ENCODE measurements around the gene FZD4. TPM values are rescaled to one million over a fixed set of nuclear protein-coding genes. Genes with fewer than 3 reads are reported as not detected.
"Not testable (repeated sequence)": the region's sequence is repeated elsewhere in the genome, so short reads cannot be mapped to it uniquely, and the experiment has no call there.

FZD4 gene
- total RNA-seq, 6 experiments from 2014 or later: 12.5 to 26.1 (median 17.1) TPM

DNA sequence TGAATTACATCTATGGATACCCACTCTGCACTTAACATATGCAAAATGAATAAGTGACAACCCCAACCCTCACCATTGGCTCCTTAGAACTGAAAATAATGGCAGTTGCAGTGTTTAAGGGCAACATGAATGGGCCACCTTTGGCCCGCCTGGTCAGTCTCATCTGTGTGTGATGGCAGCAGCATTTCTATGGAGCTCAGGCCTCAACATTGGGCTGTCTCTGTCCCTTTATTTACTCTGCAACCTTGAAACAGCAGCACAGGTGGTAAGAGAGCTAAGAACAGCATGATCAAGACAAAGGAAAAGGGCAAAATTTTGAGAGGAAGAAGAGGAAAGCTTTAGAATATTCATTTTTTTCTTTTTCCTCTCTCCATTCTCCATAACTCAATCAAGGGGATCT is 44.2 kb upstream of the FZD4 start:
- H3K4me1 ChIP-seq: no peaks in the 10 kb centered on the region
- H3K27ac ChIP-seq: no peak overlapping the region
- ATAC-seq (no peak), DNase-seq (no peak)
- intact Hi-C loops (cut with DNase I): no loop called here
- TF ChIP-seq POLR2A (IDR thresholded peaks at IDR 0.05): no peak
- TF ChIP-seq, protein P1, sequence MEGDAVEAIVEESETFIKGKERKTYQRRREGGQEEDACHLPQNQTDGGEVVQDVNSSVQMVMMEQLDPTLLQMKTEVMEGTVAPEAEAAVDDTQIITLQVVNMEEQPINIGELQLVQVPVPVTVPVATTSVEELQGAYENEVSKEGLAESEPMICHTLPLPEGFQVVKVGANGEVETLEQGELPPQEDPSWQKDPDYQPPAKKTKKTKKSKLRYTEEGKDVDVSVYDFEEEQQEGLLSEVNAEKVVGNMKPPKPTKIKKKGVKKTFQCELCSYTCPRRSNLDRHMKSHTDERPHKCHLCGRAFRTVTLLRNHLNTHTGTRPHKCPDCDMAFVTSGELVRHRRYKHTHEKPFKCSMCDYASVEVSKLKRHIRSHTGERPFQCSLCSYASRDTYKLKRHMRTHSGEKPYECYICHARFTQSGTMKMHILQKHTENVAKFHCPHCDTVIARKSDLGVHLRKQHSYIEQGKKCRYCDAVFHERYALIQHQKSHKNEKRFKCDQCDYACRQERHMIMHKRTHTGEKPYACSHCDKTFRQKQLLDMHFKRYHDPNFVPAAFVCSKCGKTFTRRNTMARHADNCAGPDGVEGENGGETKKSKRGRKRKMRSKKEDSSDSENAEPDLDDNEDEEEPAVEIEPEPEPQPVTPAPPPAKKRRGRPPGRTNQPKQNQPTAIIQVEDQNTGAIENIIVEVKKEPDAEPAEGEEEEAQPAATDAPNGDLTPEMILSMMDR (IDR thresholded peaks at IDR 0.05): no peak
- 100% methylated on average over 1 of the region's 1 CpG for WGBS (ENCODE audit: insufficient coverage, low coverage, low lambda C conversion rate, missing lambda C conversion rate)
- no peaks in the 10 kb centered on the region for H3K27me3 ChIP-seq
- no peaks in the 10 kb centered on the region for H3K36me3 ChIP-seq
- no peak overlapping the region for H3K4me3 ChIP-seq
- no peaks in the 10 kb centered on the region for H3K9me3 ChIP-seq

DNA sequence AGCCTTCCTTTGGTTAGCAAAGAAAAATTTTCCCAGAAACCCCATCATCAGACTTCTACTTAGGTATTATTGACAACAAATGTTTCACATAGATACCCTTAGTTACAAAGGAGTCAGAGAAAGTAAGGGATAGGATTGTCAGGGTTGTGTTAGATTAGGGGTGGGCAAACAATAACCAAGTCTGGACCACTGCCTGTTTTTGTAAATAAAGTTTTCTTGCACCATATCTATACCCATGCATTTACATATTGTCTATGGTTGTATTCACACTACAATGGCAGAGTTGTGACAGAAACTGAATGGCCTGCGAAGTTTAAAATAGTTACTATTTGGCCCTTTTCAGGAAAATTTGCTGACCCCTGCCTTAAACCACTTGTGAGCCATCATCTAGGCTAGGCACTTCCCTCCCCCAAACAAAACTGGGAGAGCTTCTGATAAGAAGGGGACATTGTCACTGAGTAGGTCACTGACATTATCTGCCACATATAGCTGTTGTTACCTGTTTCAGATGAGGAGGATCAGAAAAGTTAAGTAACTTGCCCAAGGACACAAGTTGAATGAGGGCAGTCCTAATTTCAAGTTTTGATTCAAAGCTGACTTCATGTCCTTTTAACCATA is 41.9 kb upstream of the FZD4 start:
- H3K9me3 ChIP-seq: no peaks in the 10 kb centered on the region
- no peak for ATAC-seq
- intact Hi-C loops (cut with DNase I): no loop called here
- no peak overlapping the region for H3K4me3 ChIP-seq
- TF ChIP-seq POLR2A (IDR thresholded peaks at IDR 0.05): no peak
- DNase-seq: no peak
- WGBS (ENCODE audit: insufficient coverage, low coverage, low lambda C conversion rate, missing lambda C conversion rate): 91% methylated on average over 1 of the region's 1 CpG
- no peaks in the 10 kb centered on the region for H3K27me3 ChIP-seq
- no peak overlapping the region for H3K27ac ChIP-seq
- H3K4me1 ChIP-seq: no peaks in the 10 kb centered on the region
- H3K36me3 ChIP-seq: no peaks in the 10 kb centered on the region

DNA sequence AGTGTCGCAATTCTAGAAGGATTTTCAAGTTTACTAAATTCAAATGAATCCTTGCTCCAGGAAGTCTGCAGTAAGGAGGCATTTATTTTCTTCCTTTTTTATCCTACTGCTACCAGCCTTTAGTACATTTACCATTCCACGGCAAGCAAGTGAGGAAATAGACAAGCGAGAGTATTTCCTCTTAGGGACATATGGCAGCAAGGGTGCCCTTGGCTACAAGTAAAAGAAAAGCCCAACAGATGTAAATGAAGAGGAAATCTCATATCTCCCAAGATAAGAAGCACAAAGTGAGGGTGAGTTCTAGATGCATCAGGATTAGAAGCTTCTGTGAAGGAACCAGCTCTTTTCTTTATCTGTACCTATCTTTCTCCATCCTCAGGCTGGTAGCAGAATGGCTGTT is 37.8 kb upstream of the FZD4 start:
- DNase-seq (no peak), ATAC-seq (no peak)
- H3K9me3 ChIP-seq: no peaks in the 10 kb centered on the region
- TF ChIP-seq, protein P1 (IDR thresholded peaks at IDR 0.05): no peak
- TF ChIP-seq POLR2A (IDR thresholded peaks at IDR 0.05): no peak
- no peaks in the 10 kb centered on the region for H3K27me3 ChIP-seq
- H3K36me3 ChIP-seq: no peaks in the 10 kb centered on the region
- no peaks in the 10 kb centered on the region for H3K4me1 ChIP-seq
- H3K27ac ChIP-seq: no peak overlapping the region
- WGBS (ENCODE audit: insufficient coverage, low coverage, low lambda C conversion rate, missing lambda C conversion rate): 62% methylated on average over 3 of the region's 3 CpGs
- no peak overlapping the region for H3K4me3 ChIP-seq
- intact Hi-C loops (cut with DNase I): no loop called here

DNA sequence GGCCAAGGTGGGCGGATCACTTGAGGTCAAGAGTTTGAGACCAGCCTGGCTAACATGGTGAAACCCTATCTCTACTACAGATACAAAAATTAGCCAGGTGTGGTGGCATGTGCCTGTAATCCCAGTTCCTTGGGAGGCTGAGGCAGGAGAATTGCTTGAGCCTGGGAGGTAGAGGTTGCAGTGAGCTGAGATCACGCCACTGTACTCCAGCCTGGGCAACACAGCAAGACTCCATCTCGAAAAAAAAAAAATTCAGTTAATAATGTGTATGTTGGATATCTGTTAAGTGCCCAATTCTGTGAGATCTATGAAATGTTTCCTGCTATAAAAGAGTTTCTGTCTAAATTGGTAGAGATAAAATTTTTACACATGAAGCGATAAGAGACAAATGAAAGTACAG is 37.1 kb upstream of the FZD4 start:
- H3K4me1 ChIP-seq; DNase-seq; ATAC-seq; H3K4me3 ChIP-seq; H3K27me3 ChIP-seq; H3K36me3 ChIP-seq; H3K27ac ChIP-seq; intact Hi-C loops (cut with DNase I); H3K9me3 ChIP-seq: not testable (repeated sequence)
- WGBS (ENCODE audit: insufficient coverage, low coverage, low lambda C conversion rate, missing lambda C conversion rate): 93% methylated on average over 4 of the region's 4 CpGs

DNA sequence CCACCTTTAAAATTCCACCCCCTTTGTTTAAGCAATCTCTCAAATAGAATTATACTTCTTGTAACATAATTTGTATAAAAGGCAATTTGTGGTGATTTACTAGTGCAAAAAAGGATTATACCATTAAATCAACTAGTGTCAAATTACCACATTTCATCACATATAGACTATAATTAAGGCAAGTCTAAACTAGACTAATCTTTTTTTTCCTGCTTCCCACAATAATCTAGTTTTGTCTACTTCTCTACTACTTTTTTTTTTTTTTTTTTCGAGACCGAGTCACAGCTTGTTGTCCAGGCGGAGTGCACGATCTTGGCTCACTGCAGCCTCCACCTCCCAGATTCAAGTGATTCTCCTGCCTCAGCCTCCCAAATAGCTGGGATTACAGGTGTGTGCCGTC is 36.1 kb upstream of the FZD4 start:
- H3K36me3 ChIP-seq: no peaks in the 10 kb centered on the region
- no peaks in the 10 kb centered on the region for H3K27me3 ChIP-seq
- H3K9me3 ChIP-seq: no peaks in the 10 kb centered on the region
- no peaks in the 10 kb centered on the region for H3K4me1 ChIP-seq
- H3K4me3 ChIP-seq: no peak overlapping the region
- H3K27ac ChIP-seq: no peak overlapping the region
- 87% methylated on average over 5 of the region's 5 CpGs for WGBS (ENCODE audit: insufficient coverage, low coverage, low lambda C conversion rate, missing lambda C conversion rate)
- ATAC-seq (no peak), DNase-seq (no peak)
- no peak for TF ChIP-seq POLR2A (IDR thresholded peaks at IDR 0.05)
- TF ChIP-seq, protein P1 (IDR thresholded peaks at IDR 0.05): no peak
- intact Hi-C loops (cut with DNase I): no loop called here

DNA sequence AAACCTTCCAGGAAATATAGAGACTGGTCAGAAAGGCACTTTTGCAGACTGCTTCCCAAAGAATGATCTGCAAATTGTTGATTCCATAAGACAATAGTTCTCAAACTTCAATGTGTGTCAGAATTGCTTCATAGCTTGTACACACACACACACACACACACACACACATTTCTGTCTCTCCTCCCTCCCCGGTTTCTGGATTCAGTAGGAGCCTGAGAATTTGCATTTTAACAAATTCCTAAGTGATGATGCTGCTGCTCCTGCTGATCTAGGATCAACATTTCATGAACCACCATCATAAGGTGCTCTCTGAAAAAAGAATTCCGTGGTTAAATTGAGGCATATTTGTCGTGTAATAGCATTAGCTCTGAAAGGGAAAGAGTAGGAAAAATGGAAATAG is 35.3 kb upstream of the FZD4 start:
- DNase-seq (no peak), ATAC-seq (no peak)
- WGBS (ENCODE audit: insufficient coverage, low coverage, low lambda C conversion rate, missing lambda C conversion rate): 57% methylated on average over 3 of the region's 3 CpGs
- H3K4me1 ChIP-seq: no peaks in the 10 kb centered on the region
- H3K4me3 ChIP-seq: no peak overlapping the region
- H3K27ac ChIP-seq: no peak overlapping the region
- no peaks in the 10 kb centered on the region for H3K9me3 ChIP-seq
- TF ChIP-seq, protein P1 (IDR thresholded peaks at IDR 0.05): no peak
- TF ChIP-seq POLR2A (IDR thresholded peaks at IDR 0.05): no peak
- no peaks in the 10 kb centered on the region for H3K36me3 ChIP-seq
- no peaks in the 10 kb centered on the region for H3K27me3 ChIP-seq
- intact Hi-C loops (cut with DNase I): no loop called here
